ENCODE data around the gene EHD2. TPM values are rescaled to one million over a fixed set of nuclear protein-coding genes. Genes with fewer than 3 reads are reported as not detected.

Gene EHD2
- polyA plus RNA-seq, 1 donor (not counting 4 experiments of a cell fraction or from before 2014, with no cell fraction given), result 23.7 TPM

- no peak for TF ChIP-seq CTCF (optimal IDR thresholded peaks at IDR 0.05 in 1 of 3, IDR thresholded peaks at IDR 0.05 in 1 of 3, conservative IDR thresholded peaks at IDR 0.05 in 1 of 3; ENCODE audit: extremely low read depth in 1 of 3, insufficient read depth in 2 of 3, low read length in 3 of 3)
- Histone ChIP-seq H3K4me2 (ENCODE audit: control insufficient read depth, extremely low read depth, insufficient read depth, low read depth, low read length) (no peak overlapping the region), H3K4me1 (ENCODE audit: control insufficient read depth, extremely low read depth, insufficient read depth, low read length) (peaks cover 21% of the 10 kb centered on the region), H3K36me3 (ENCODE audit: control insufficient read depth in 2 of 2, extremely low read depth in 1 of 2, insufficient read depth in 2 of 2, low read length in 2 of 2) (peaks cover 12 to 24% of the 10 kb centered on the region in 2 experiments), H3K9me1 (ENCODE audit: control insufficient read depth, extremely low read depth, insufficient read depth, low read length) (no peaks in the 10 kb centered on the region), H3K27ac (ENCODE audit: control insufficient read depth, insufficient read depth, low read length) (no peak overlapping the region), H3K9ac (ENCODE audit: control insufficient read depth, extremely low read depth, insufficient read depth, low read length) (no peak overlapping the region), H4K20me1 (ENCODE audit: control insufficient read depth, extremely low read depth, insufficient read depth, low read length) (peaks cover under 1% of the 10 kb centered on the region), H3K27me3 (ENCODE audit: control insufficient read depth, extremely low read depth, insufficient read depth, low read length) (no peaks in the 10 kb centered on the region), H2AFZ (ENCODE audit: control insufficient read depth, low read length) (no peak overlapping the region), H3K4me3 (ENCODE audit: control insufficient read depth in 2 of 3, extremely low read depth in 1 of 3, insufficient read depth in 2 of 3, low read depth in 1 of 3, low read length in 3 of 3) (no peak overlapping the region), H3K79me2 (ENCODE audit: control insufficient read depth, insufficient read depth, low read length) (peaks cover 8% of the 10 kb centered on the region), H3K9me3 (ENCODE audit: control insufficient read depth, low read depth, low read length) (no peaks in the 10 kb centered on the region)
- DNase-seq (ENCODE audit: low read depth, low spot score), result no peak
- dilution Hi-C loops (cut with MboI; ENCODE audit: extremely low pct_ligation_motif_present, low sequenced_read_pairs), result no loop called here
- no peak for FAIRE-seq
Observed at GRCh38 chr19:47670736-47671135, 42.5 kb upstream of the EHD2 start.

- Histone ChIP-seq H3K9ac (ENCODE audit: control insufficient read depth, extremely low read depth, insufficient read depth, low read length) (no peak overlapping the region), H3K4me1 (ENCODE audit: control insufficient read depth, extremely low read depth, insufficient read depth, low read length) (peaks cover 15% of the 10 kb centered on the region), H3K79me2 (ENCODE audit: control insufficient read depth, insufficient read depth, low read length) (peaks cover 5% of the 10 kb centered on the region), H2AFZ (ENCODE audit: control insufficient read depth, low read length) (no peak overlapping the region), H3K4me2 (ENCODE audit: control insufficient read depth, extremely low read depth, insufficient read depth, low read depth, low read length) (no peak overlapping the region), H3K27ac (ENCODE audit: control insufficient read depth, insufficient read depth, low read length) (no peak overlapping the region), H3K27me3 (ENCODE audit: control insufficient read depth, extremely low read depth, insufficient read depth, low read length) (no peaks in the 10 kb centered on the region), H3K4me3 (ENCODE audit: control insufficient read depth in 2 of 3, extremely low read depth in 1 of 3, insufficient read depth in 2 of 3, low read depth in 1 of 3, low read length in 3 of 3) (no peak overlapping the region), H4K20me1 (ENCODE audit: control insufficient read depth, extremely low read depth, insufficient read depth, low read length) (no peaks in the 10 kb centered on the region), H3K9me1 (ENCODE audit: control insufficient read depth, extremely low read depth, insufficient read depth, low read length) (no peaks in the 10 kb centered on the region), H3K9me3 (ENCODE audit: control insufficient read depth, low read depth, low read length) (no peaks in the 10 kb centered on the region), H3K36me3 (ENCODE audit: control insufficient read depth in 2 of 2, extremely low read depth in 1 of 2, insufficient read depth in 2 of 2, low read length in 2 of 2) (peaks cover 13 to 24% of the 10 kb centered on the region in 2 experiments)
- FAIRE-seq, result no peak
- no peak for DNase-seq (ENCODE audit: low read depth, low spot score)
- dilution Hi-C loops (cut with MboI; ENCODE audit: extremely low pct_ligation_motif_present, low sequenced_read_pairs), result no loop called here
- no peak for TF ChIP-seq EZH2 (IDR thresholded peaks at IDR 0.05; ENCODE audit: low read length)
- TF ChIP-seq CTCF (optimal IDR thresholded peaks at IDR 0.05 in 1 of 3, IDR thresholded peaks at IDR 0.05 in 1 of 3, conservative IDR thresholded peaks at IDR 0.05 in 1 of 3; ENCODE audit: extremely low read depth in 1 of 3, insufficient read depth in 2 of 3, low read length in 3 of 3), result no peak
Observed at GRCh38 chr19:47671499-47671898, 41.7 kb upstream of the EHD2 start.
